Measurements from ENCODE around the gene ESRRG.

Gene ESRRG

DNA sequence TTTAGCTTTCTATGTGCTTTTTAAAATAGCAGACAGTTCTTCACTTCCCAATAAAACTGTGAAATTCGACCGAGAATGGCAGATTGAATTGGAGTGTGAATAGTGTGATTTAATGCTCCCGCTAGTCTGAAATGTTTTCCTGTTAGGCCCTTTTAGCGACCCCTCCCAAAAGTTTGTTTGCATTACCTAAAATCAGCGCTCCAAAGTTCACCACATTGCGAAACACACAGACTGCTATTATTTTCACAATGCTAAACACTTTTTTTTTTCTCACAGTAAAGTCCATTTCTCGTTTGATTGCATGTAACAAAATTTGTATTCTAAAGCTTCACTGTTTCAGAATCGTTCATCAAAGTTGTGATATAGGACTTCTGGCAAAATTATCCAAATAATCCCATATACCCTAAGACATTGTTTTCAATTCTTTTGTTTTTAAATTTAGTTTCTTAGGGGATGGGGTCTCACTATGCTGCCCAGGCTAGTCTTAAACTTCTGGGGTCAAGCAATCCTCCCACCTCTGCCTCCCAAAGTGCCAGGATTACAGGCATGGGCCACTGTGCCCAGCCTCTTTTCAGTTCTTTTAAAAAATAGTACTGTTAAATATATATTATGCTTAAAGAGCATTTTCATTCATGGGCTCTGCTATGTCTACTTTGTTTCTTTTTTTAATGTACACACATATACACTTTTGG is 223.5 kb downstream of the ESRRG start:
- DNase-seq = no peak

DNA sequence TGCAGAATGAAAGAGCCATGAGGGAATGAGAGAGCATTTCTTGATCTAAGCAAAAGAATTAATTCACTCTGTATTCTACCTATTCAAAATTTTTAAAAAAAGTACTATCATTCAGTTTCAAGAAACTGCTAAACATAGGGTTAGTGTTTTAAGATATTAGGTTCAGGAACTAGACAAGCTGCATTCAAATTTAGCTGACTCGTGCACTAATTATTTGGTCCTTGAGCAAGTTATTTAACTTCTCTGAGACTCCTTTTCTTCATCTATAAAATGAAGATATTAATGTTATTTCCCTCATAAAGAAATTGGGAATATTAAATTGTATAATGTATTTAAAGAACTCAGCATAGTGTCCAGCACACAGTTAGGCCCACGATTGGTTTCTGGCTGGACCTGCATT is 225.0 kb downstream of the ESRRG start:
- no peak for DNase-seq

DNA sequence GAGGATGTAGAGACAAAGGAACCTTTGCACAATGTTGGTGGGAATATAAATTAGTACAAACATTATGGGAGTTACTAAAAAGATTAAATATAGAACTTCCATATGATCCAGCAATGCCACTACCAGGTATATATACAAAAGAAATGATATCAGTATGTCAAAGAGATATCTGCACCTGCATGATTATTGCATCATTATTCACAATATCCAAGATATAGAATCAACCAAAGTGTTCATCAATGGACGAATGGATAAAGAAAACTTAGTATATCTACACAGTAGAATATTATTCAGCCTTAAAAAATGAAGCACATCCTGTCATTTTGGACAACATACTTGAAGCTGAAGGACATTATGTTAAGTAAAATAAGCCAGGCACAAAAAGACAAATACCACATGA is 238.2 kb downstream of the ESRRG start:
- no peak for DNase-seq

DNA sequence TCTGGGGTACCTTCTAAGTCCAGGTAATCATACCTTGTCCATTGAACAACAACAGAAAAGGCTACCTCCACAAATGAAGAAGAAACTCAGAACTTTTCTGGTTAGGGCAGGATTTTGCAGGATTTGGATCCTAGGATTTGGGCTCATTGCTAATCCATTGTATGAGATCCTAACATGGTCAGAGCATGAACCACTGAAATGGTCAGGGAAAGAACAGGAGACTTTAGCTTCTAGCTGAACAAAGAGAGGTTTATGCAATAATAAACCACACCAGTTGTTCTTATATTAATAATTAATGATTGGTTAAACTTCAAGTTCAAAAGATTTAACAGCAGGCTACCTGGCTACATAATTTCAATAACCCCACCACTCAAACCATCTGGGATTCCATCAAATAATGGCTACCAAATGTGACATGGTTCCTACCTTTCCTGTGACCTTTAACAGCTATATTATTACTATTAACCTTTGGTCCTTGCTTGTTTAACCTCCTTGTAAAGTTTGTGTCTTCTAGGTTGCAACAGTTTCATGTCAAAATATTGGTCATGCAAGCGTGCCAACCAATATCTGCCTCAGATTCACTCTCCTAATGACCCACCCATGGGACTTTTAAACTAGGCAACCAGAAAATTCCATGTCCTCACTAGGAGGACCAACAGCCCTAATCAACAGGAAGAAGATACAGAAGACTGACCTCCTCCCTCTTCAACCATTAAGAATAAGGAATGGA is 239.4 kb downstream of the ESRRG start:
- no peak for DNase-seq

DNA sequence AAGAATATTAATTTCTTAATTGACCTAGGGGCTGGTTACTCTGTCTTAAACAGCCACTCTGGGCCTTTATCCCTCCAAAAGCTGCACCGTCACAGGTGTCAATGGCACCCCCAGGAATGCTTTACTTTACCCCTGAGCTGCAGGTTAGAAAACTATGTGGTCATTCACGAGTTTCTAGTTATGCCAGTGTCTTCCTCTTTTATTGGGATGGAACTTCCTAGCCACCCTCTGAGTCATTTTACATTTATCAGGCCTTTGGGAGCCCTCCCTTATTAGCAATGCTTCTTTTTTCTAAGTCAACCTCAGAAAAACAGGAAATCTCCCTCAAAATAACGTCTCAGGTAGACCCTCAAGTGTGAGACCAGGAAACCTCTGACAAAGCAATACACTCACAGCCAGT is 240.6 kb downstream of the ESRRG start:
- DNase-seq = no peak

DNA sequence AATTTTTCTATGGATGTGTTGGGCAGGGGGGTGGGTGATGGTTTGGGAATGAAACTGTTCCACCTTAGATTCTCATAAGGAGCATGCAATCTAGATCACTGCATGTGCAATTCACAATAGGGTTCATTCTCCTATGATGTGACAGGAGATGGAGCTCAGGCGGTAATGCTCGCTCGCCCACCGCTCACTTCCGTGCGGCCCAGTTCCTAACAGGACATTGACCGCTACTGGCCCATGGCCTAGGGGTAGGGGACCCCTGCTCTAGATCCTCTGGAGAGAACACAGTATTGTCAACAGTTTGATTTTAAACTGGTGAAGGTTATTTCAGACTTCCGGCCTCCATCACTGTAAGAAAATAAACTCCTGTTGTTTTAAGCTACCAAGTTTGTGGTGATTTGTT is 245.0 kb downstream of the ESRRG start:
- DNase-seq = no peak

DNA sequence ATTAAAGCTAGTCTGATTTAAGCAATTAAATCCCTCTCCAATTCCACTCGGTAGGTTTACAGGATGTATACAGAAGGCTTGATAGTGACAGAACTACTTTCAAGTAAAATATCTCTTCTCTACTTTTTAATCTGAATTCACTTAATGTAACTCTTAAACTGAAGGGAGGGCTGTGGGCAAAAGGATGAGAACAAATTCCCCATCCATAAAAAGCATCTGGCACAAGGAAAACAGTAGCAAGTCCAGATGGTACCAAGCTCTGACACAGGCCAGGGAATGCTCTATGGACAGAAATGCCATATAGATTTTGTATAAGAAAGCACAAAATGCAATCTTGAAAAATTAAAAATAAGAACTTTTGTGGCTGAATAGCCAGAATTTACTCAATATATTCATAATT is 246.9 kb downstream of the ESRRG start:
- no peak for DNase-seq

DNA sequence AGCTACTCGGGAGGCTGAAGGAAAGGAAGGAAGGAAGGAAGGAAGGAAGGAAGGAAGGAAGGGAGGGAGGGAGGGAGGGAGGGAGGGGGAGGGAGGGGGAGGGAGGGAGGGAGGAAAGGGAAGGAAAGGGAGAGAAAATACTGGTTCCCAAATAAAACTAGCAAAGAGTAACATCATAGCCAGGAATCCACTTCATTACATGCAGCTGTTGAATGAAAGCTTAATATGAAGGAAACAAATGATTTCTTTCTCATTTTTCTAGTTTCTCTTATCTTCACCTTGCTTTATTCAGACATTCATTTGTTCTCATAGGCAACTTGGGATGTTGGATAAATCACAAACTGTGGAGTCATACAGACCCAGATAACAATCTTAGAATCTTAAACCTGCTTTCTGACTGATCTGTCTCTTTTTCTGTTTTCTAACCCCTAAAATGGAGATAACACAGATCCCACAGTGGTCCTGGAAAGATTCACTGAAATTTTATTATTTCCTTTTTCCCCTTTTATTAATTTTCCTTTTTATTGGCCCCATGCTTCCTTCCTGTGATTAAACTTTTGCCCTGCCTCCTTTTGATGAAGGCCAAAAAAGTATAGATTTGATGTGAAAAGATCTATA is 247.5 kb downstream of the ESRRG start:
- DNase-seq = no peak

DNA sequence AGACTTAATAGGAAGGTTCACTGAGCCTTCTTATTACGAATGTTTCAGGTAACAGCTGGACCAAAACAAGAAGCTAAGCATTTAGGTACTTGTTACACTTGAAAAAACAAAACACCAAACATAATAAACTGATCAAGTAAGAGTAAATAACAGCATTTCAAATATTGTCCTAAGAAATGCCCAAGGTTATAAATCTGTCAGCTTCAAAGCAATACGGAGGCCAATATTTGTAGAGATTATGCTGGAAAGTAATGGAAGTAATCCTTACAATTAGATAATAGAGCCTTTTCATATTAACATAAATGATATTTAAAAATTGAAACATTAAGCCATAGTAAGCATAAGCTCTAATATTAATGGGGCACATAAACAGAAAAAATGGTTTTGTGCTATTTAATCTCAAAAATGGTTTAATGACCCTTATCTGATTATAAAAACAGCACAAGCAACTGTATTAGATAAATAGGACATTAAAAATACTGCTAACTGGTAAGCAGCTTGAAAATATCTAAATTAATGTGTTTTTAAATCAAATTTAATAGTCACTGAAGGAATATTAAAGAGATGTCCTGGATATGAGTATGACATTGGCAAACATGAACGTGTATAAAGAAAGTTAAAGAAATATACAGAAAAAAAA is 256.9 kb downstream of the ESRRG start:
- DNase-seq = no peak

DNA sequence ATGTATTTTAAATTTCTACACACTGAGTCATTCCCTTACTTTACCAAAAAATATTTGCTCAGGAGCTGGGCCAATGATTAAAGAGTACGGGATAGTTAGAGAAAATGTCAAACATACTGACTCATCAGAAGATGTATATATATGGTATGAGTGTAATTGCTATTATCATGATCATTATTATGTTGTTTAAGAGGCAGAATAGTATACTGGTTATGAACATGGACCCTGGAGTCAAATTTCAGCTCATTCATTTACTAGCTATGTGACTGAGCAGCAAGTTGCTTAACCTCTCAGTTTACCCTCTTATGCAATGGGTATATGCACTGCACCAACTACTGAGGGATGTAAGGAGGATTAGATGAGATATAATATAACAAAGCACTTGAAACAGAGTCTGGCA is 258.7 kb downstream of the ESRRG start:
- DNase-seq = no peak

DNA sequence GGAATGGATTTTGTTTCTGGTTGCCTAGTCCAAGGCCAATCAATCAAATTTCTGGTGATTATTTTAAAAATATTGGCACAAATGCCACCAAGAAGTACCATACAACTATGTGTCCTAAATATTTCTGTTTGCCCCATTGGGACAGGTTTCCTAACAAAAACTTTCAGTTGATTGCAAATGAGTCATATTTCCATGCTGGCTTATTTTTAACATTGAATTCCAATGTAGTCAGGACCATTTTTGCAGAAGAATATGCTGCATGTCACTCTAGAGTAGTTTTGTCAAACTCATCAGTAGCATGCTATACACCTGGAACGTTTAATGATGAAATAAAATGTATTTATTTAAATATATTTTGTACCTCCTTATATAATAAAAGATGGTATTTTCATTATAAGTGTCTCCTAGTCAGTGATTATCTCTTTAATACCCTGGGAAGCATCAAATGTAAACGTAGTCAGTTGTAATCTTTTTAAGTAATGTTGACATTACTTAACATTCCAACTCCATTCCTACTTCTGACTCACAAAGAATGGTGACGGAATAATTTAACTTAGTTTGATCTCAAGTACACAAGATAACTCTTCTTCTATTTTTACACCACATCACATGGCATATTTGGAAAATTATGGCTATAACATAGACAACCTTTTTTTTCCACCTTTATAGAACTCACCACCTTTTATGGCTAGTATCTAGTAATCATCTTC is 261.0 kb downstream of the ESRRG start:
- DNase-seq = no peak

DNA sequence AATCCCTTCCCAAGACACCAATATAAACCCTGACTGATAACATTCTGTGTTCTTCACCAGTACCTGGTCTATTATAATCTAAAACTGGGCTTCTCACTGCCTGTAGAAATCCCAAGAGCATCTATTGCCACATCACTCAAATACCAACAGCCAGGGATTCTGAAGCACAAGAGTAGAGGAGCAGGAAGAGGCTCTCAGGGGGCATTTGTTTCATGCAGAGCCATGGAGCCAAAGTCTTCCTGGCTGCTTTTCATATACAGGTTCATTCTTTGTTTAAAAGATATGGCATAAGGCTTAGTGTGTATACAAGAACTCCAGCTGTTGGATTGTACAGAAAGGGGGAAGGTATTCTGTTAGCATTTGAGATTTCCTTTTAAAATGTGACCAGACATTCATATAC is 261.8 kb downstream of the ESRRG start:
- DNase-seq = no peak

DNA sequence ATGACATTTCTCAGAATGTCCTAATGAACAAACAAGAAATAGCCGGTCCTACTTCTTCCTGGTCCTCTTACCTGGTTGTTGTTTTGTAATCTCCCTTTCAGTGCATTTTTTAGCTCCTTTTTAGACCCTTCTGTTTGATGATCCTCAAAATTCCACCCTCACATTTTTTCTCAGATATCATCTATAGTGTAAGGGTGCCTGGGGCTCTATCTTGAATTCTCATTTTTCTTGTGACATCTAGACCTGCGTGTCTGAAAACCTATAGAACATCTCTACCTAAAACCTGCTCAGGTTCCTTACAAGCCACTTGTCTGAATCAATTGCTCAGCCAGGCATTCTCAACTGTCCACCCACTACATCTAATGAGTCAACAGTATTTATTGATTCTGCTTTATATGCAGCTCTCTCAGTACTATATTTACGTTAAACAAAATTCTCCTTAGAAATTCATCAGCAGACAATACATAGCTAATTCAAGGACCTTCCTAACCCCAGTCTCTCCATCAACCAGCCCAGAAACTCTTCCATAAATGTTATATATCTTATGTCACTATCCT is 263.5 kb downstream of the ESRRG start:
- no peak for DNase-seq

DNA sequence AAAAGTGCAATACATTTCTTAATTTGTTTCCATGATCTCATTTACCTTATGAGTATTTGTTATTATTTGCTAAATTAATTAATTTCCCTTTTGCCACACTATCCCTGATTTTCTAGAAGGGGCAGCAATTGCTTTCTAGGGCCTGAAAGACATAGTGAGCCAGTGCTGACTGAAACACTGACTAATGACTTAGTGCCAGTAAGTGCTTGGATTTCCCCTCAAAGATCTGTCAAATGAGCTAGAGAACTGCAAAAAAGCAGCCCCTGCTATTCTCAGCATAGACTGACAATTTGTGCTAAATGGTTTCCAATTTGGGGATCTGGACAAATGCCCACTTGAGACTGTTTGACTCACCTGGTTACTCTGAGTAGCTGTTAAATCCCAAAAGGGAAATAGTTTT is 264.4 kb downstream of the ESRRG start:
- no peak for DNase-seq

DNA sequence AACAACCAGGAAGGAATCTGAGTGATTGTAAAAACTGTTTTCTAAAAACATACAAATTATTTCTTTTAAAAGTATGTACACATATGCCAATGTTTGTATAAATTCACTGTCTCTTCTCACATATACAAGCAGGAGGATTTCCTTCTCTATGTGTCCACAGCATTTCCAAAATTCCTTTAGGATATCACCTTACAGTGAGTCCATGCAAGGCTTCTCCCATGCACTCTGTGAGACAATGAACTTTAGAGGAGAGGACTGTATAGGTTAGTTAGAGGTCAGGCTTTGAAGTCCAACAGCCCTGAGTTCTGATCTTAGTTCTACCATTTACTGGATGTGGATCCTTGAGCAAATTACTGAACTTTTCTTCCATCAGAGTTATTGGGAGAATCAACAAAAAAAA is 265.9 kb downstream of the ESRRG start:
- DNase-seq = no peak

DNA sequence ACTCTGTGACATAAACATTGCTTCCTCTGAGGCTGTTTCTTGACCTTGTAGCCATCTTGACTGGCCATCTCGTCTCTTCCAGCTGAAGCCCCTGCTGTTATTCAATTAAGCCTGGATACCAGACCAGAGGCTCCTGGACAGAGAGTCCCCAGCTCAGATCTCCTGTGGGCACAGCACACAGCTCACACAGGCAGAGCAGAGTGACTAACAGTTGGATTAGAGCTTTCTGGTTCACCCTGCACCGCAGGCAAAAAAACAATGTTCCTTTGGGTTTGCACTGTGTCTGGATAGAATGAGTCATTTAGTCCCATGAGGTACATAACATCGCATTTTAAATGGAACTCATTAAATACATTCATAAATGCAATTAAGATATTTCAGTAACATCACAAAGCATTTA is 266.5 kb downstream of the ESRRG start:
- no peak for DNase-seq

DNA sequence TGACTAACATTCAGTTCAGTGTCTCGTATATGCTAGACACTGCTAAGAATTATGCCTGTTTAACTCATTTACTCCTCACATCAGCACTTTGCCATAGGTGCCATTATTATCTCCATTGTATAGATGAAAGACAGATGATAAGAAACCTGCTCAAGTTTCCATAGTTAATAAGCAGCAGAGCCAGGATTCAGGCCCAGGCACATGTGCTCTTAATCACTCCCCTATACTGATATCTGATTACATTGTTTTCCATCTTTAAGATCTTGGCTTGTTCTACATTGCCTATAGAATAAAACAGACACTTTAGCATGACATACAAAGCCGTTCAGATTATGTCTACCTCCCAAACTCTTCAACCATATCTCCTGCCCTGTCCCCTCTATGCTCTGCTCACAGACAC is 269.5 kb downstream of the ESRRG start:
- DNase-seq = no peak

Data from NCI-H345 (cell line).